Esophagus muscularis mucosa (tissue), 4 donors: ENCODE results near the gene NETO1. TPM values are rescaled to one million over a fixed set of nuclear protein-coding genes. Genes with fewer than 3 reads are reported as not detected.

ENCODE experiments used
- DNase-seq: peaks from one replicate; pipeline ENCODE4 v3.0.0-alpha.2; 2017; ENCODE audit errors: extremely low spot score
- H3K27ac ChIP-seq, 4 donors: fragments of 200-600 bp; sonication (generic); replicated peaks in 1 of 4; 1 replicate in 3 of 4; 2 replicates in 1 of 4; pipeline ENCODE4 v1.5.1; 2016 to 2019; ENCODE audit warnings: mild to moderate bottlenecking in 1 of 4
- H3K27me3 ChIP-seq, 4 donors: fragments of 200-600 bp; sonication (generic); one replicate each; pipeline versions ENCODE4 v1.5.1 to v1.6.0; 2016 to 2019
- H3K36me3 ChIP-seq, 4 donors: fragments of 200-600 bp; sonication (generic); one replicate each; pipeline ENCODE4 v1.5.1; 2016 to 2019
- H3K4me1 ChIP-seq, 4 donors: fragments of 200-600 bp; sonication (generic); one replicate each; pipeline ENCODE4 v1.5.1; 2016 to 2019
- H3K4me3 ChIP-seq, 4 donors: fragments of 200-600 bp; sonication (generic); 1 replicate in 2 of 4; 2 replicates in 2 of 4; pipeline ENCODE4 v1.5.1; 2016 to 2019; ENCODE audit warnings: mild to moderate bottlenecking in 4 of 4, moderate library complexity in 1 of 4
- H3K9me3 ChIP-seq, 4 donors: fragments of 200-600 bp; sonication (generic); 1 replicate in 3 of 4; 2 replicates in 1 of 4; pipeline ENCODE4 v1.5.1; 2016 to 2019
- CTCF ChIP-seq, 3 experiments: fragments of 200-600 bp in 2 of 3; fragments of 450-650 bp in 1 of 3; sonication (generic) in 2 of 3; IDR thresholded peaks; one replicate each; pipeline ENCODE4 v1.5.1; 2017 to 2019; ENCODE audit warnings: antibody characterized with exemption in 3 of 3, mild to moderate bottlenecking in 2 of 3, moderate library complexity in 1 of 3
- EP300 ChIP-seq: sonication (generic); formaldehyde crosslinking; IDR thresholded peaks from one replicate; pipeline ENCODE4 v1.6.1; 2017; ENCODE audit warnings: antibody characterized with exemption
- POLR2A ChIP-seq: fragments of 450-650 bp; IDR thresholded peaks from one replicate; pipeline ENCODE4 v1.6.1; 2017; ENCODE audit warnings: antibody characterized with exemption, moderate library complexity, mild to moderate bottlenecking, low read depth
- POLR2AphosphoS5 ChIP-seq, 2 donors: sonication (generic); formaldehyde crosslinking; IDR thresholded peaks; one replicate each; pipeline ENCODE4 v1.6.1; 2017; ENCODE audit warnings: antibody characterized with exemption in 2 of 2
- WGBS: methylation state at CpG from one replicate; pipeline ENCODE4 v1.1.5; 2018; 5-methylcytosine and 5-hydroxymethylcytosine counted together
- intact Hi-C: fragments of 100-400 bp; cut with DNase I; formaldehyde crosslinking; loops from one replicate; pipeline ENCODE4 v1.15.1; 2023
- total RNA-seq, 4 donors: library from RNA; depleted of rRNA; stranded (reverse); fragments of >200 nt; gene quantifications; one replicate each; pipeline versions ENCODE4 v1.1.0 to v1.2.1, GENCODE V29; 2016

Gene NETO1
- total RNA-seq, 4 donors from 2014 or later: 0.13 to 0.50 (median 0.34) TPM; not detected in 1

- 31% methylated on average over 4 of the region's 4 CpGs for WGBS
- H3K27me3 ChIP-seq: no peaks in the 10 kb centered on the region
- TF ChIP-seq CTCF (IDR thresholded peaks at IDR 0.05) (no peak), POLR2A (no peak), POLR2AphosphoS5 (IDR thresholded peaks at IDR 0.05) (no peak), EP300 (no peak)
- no peak for DNase-seq
- no peaks in the 10 kb centered on the region for H3K36me3 ChIP-seq
- H3K9me3 ChIP-seq: no peaks in the 10 kb centered on the region
- H3K4me1 ChIP-seq: no peaks in the 10 kb centered on the region
- no peak overlapping the region for H3K27ac ChIP-seq
- no peak overlapping the region for H3K4me3 ChIP-seq
- intact Hi-C loops: no loop called here
Measured at GRCh38 chr18:72840109-72840508, 27.7 kb downstream of the NETO1 start.

GRCh38 chr18:72834731-72835130 is 33.1 kb downstream of the NETO1 start:
- TF ChIP-seq EP300 (no peak), POLR2A (no peak), CTCF (IDR thresholded peaks at IDR 0.05) (no peak), POLR2AphosphoS5 (IDR thresholded peaks at IDR 0.05) (no peak)
- no peak for DNase-seq
- WGBS: 72% methylated on average over 3 of the region's 3 CpGs
- Histone ChIP-seq H3K27me3 (no peaks in the 10 kb centered on the region), H3K4me3 (no peak overlapping the region), H3K36me3 (no peaks in the 10 kb centered on the region), H3K27ac (no peak overlapping the region), H3K9me3 (no peaks in the 10 kb centered on the region), H3K4me1 (no peaks in the 10 kb centered on the region)
- intact Hi-C loops: no loop called here

- Histone ChIP-seq H3K36me3 (no peaks in the 10 kb centered on the region), H3K27ac (no peak overlapping the region), H3K27me3 (no peaks in the 10 kb centered on the region), H3K9me3 (no peaks in the 10 kb centered on the region), H3K4me1 (no peaks in the 10 kb centered on the region), H3K4me3 (no peak overlapping the region)
- WGBS: 93% methylated on average over 7 of the region's 7 CpGs
- intact Hi-C loops: no loop called here
- no peak for DNase-seq
- no peak for TF ChIP-seq CTCF (IDR thresholded peaks at IDR 0.05)
Measured at GRCh38 chr18:72833471-72833870, 34.3 kb downstream of the NETO1 start.

GRCh38 chr18:72830109-72830508 is 37.7 kb downstream of the NETO1 start:
- no peaks in the 10 kb centered on the region for H3K9me3 ChIP-seq
- H3K27me3 ChIP-seq: no peaks in the 10 kb centered on the region
- no peak overlapping the region for H3K4me3 ChIP-seq
- no peak for TF ChIP-seq POLR2A
- TF ChIP-seq EP300: no peak
- no peak for TF ChIP-seq CTCF (IDR thresholded peaks at IDR 0.05)
- TF ChIP-seq POLR2AphosphoS5 (IDR thresholded peaks at IDR 0.05): no peak
- no peak for DNase-seq
- H3K36me3 ChIP-seq: no peaks in the 10 kb centered on the region
- intact Hi-C loops: no loop called here
- no peak overlapping the region for H3K27ac ChIP-seq
- WGBS: 13% methylated on average over 10 of the region's 10 CpGs
- H3K4me1 ChIP-seq: no peaks in the 10 kb centered on the region

GRCh38 chr18:72828601-72829000 is 39.2 kb downstream of the NETO1 start:
- TF ChIP-seq POLR2A (no peak), CTCF (IDR thresholded peaks at IDR 0.05) (no peak), POLR2AphosphoS5 (IDR thresholded peaks at IDR 0.05) (no peak)
- Histone ChIP-seq H3K4me1 (no peaks in the 10 kb centered on the region), H3K27me3 (no peaks in the 10 kb centered on the region), H3K27ac (no peak overlapping the region), H3K9me3 (no peaks in the 10 kb centered on the region), H3K4me3 (no peak overlapping the region), H3K36me3 (no peaks in the 10 kb centered on the region)
- DNase-seq: no peak
- intact Hi-C loops: no loop called here
- WGBS: 76% methylated on average over 2 of the region's 2 CpGs
